GM19193 (cell line): ENCODE measurements around the gene NFAT5.

Experiments
- POLR2A ChIP-seq: IDR thresholded peaks from 4 replicates; pipeline ENCODE4 v1.6.1; 2011; ENCODE audit not compliant: insufficient read depth, insufficient read length; ENCODE audit errors: extremely low read depth

Gene NFAT5

GRCh38 chr16:69651217-69651616, 85.5 kb downstream of the NFAT5 start:
- TF ChIP-seq POLR2A = no peak

- no peak for TF ChIP-seq POLR2A
Observed at GRCh38 chr16:69654280-69654931, 88.6 kb downstream of the NFAT5 start.

- TF ChIP-seq POLR2A = no peak
Observed at GRCh38 chr16:69660166-69660565, 94.4 kb downstream of the NFAT5 start.

GRCh38 chr16:69662901-69663300, 97.1 kb downstream of the NFAT5 start:
- TF ChIP-seq POLR2A = no peak

GRCh38 chr16:69663846-69664245, 98.1 kb downstream of the NFAT5 start:
- no peak for TF ChIP-seq POLR2A

GRCh38 chr16:69669577-69669976, 103.8 kb downstream of the NFAT5 start:
- TF ChIP-seq POLR2A = no peak

GRCh38 chr16:69672315-69672997, 106.7 kb downstream of the NFAT5 start:
- TF ChIP-seq POLR2A = no peak

- no peak for TF ChIP-seq POLR2A
Observed at GRCh38 chr16:69672998-69673713, 107.4 kb downstream of the NFAT5 start.

GRCh38 chr16:69680358-69680757, 114.6 kb downstream of the NFAT5 start:
- no peak for TF ChIP-seq POLR2A

- TF ChIP-seq POLR2A = no peak
Observed at GRCh38 chr16:69688589-69688988, 122.8 kb downstream of the NFAT5 start.

GRCh38 chr16:69691980-69692911, 126.5 kb downstream of the NFAT5 start:
- TF ChIP-seq POLR2A = no peak

- no peak for TF ChIP-seq POLR2A
Observed at GRCh38 chr16:69693916-69694315, 128.2 kb downstream of the NFAT5 start.

GRCh38 chr16:69698404-69698803, 132.6 kb downstream of the NFAT5 start:
- TF ChIP-seq POLR2A = no peak

GRCh38 chr16:69699915-69700314, 134.1 kb downstream of the NFAT5 start:
- TF ChIP-seq POLR2A = no peak

GRCh38 chr16:69701452-69701851, 135.7 kb downstream of the NFAT5 start:
- no peak for TF ChIP-seq POLR2A
